ENCODE data around the gene ANAPC16.
"Not testable (repeated sequence)": the region's sequence is repeated elsewhere in the genome, so short reads cannot be mapped to it uniquely, and the experiment has no call there.

ANAPC16 gene

DNA sequence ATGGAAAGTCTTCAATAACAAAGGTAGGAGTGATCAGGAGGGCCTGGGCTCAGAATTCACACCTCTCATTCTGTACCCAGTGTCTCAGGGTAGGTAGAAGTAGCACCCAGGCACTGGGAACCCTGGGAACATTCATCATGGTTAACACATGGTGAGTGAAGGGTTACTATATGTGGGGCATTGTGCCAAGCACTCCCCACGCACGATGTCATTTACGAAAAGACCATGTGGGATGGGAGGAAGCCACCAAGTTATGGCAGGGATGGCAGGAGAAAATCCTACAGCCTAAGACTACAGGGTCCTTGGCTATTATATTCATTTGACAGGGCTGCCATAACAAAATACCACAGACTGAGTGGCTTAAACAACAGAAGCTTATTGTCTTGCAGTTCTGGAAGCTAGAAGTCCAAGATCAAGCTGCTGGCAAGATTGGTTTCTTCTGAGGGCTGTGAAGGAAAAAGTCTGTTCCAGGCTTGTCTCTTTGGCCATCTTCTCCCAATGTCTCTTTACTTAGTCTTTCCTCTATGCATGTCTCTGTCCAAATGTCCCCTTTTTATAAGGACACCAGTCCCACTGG, 30.2 kb downstream of the ANAPC16 start:
- DNase-seq, result no peak

DNA sequence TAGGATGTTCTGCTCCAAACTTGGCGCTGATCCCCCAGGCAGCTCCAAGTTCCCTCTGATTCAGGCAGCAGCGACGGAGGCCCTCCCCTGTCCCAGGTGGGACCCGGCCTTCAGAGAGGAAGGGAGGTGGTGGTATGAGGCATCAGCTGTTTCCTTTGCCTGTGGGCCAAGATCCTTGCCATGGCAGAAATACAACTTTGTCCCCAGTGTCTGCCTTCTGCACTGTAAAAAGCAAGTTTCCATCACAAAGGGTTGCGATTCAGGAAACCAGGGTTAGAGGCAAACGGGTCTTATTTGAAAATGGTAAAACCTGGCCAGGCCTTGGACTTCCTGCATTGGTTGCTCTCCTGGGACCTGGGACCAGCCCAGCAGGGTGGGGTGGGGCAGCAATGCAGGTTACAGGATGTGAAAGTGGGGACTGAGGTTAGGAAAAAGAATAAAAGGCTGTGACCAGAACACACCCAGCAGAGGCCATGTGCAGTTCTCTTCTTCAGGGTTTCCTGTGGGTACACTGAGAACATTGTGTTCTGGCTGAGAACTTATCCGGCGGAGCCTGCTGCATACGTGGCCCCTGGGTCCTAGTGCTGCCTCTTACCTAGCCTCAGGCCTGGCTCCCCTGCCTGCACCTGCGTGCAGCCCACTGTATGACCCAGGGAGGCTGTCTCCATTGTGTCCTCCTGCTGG, 32.8 kb downstream of the ANAPC16 start:
- DNase-seq, result peak in 13 of 14 donors; percentile 52 to 91 (median 74)

DNA sequence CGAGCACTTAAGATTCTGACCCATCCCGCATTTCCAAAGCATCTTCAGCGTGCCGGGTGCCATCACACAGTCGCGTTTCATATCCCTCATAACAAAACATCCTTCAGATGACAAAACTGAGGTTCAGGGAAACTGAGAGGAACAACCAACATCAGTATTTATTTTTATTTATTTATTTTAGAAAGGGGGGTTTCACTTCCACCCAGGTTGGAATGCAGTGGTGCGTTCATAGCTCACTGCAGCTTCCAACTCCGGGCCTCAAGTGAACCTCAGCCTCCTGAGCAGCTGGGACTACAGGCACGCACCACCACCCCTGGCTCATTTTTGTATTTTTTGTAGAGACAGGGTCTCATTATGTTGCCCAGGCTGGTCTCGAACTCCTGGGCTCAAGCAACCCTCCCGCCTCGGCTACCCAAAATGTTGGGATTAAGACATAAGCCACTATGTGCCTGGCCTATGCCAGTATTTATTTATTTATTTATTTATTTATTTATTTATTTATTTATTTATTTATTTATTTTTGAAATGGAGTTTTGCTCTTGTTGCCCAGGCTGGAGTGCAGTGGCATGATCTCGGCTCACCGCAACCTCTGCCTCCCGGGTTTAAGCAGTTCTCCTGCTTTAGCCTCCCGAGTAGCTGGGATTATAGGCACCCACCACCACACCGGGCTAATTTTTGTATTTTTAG, 33.5 kb downstream of the ANAPC16 start:
- DNase-seq, result not testable (repeated sequence)

- DNase-seq, result no peak
These were observed 34.9 kb downstream of the ANAPC16 start for GRCh38 chr10:72250666-72251065.

DNA sequence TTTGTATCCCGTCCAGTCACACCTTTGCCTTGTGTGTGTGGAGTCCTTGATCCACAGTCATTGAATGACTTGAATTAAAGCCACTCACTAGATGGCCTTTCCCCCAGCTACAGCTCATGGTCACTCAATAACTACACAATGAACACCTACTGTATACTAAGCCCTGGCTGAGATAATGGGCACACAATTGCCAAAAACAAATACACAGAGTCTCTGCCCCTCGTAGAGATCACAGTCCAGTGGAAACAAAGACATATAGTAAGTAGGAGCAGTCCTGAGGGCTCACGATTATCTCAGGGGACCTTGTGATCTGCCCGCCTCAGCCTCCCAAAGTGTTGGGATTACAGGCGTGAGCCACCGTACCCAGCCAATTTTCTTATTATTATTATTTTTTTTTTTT, 35.8 kb downstream of the ANAPC16 start:
- no peak for DNase-seq

DNA sequence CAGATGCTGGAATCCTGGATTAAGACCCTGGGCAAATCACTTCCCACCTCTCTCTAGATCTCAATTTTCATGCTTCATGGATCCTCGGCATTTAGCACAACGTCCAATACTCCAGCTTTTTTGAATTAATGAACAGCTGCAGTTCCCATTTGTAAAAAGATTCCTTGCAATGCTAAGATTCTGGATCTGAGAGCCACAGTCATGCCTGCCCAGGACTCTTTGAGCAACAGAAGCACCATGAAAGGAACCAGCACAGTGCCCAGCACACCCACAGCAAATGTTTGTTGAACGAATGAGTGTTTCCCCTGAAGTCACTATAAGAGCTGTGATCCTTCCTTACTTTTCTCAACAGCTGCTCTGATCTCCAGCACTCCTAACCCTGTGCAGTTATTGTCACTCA, 37.2 kb downstream of the ANAPC16 start:
- no peak for DNase-seq

DNA sequence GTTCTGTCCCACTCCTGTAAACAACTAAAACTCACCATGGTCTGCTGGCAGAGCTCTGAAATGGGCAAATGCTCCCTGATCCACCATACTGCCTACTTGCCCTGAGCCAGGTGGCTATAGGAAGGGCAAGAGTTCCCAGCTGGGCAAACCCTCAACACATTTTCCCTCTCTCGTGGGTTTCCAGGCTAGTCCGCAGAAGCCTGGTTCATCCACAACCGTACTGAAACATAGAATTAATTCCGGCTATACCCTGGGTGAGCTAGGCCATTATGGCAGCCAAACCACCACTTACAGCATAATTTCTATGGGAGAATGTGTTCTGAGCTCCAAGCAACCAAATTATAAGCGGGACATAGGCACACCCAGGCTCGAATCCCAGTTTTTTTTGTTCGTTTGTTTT, 37.8 kb downstream of the ANAPC16 start:
- DNase-seq, result no peak

GRCh38 chr10:72254813-72255568, 39.2 kb downstream of the ANAPC16 start:
- peak; percentile 57 to 98 (median 90) for DNase-seq

DNA sequence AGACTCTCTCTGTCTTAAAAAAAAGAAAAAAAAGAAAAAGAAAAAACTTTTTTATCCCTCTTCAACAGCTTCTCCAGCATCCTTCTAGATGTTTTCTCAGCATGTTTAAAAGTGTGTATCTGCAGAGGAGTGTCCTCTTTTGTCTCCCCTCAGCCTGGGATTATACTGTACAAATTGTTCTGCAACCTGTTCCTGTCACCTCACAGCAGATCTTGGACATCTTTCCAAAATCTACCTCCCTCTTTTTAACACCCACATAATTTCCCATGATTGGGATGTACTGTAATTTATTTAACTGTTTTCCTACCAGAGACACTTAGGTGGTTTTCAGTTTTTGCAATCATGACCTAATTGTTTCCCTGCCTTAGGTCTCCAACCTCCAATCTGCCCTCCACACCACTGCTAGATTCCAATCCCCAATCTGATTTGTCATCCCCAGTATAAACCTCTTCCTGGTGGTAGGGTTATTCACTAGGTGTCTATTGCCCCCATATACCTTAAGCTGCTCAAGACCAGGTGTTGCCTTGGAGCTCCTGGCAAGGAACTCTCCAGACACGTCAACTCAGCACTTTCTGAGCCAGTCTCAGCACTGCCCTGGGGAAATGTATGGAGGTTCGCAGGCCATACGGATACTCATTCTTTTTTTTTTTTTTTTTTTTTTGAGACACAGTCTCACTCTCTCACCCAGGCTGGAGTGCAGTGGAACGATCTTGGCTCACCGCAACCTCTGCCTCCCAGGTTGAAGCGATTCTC, 40.3 kb downstream of the ANAPC16 start:
- DNase-seq, result peak in 1 of 14 donors; percentile 90

GRCh38 chr10:72257051-72257892, 41.5 kb downstream of the ANAPC16 start:
- no peak for DNase-seq

- no peak for DNase-seq
These were observed 42.8 kb downstream of the ANAPC16 start for GRCh38 chr10:72258617-72259016.

- DNase-seq, result peak in 1 of 14 donors; percentile 42
These were observed 43.9 kb downstream of the ANAPC16 start for GRCh38 chr10:72259491-72260238.

DNA sequence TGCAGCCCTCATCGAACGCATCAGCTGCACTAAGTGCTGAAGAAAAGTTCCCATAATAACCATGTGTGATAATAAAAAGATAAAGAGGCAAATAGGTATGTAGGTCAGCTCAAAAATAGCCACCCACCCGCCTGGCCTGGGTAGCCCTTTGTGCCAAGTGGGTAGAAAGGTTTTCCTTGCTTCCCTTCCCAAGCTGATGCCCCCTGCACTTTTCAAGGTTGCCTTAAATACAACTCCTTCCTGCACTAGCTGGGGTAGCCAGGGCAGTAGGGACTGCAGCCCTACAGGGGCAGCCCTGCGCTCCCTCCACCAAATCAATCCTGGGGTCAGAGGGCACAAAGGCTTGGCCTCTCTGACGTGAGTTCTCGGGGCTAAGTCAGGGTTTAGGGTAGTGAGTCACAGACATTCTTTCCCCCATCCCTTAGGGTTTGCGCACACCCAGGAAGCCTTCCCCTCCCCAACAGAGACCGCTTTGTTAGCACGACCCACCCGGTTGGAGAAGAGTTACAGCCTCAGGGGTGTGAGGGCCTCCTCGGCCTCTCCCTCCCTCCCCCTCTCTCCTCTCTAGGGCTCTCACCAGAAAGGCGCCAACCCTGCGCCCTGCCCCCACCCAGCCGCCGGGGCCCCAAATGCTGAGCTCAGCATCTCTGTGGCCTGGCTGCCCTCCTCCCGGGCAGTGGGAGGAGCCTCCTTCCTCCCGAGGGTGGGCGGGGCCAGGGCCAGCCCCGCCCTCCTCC, 44.6 kb downstream of the ANAPC16 start:
- DNase-seq, result peak in 13 of 14 donors; percentile 63 to 92 (median 84)

DNA sequence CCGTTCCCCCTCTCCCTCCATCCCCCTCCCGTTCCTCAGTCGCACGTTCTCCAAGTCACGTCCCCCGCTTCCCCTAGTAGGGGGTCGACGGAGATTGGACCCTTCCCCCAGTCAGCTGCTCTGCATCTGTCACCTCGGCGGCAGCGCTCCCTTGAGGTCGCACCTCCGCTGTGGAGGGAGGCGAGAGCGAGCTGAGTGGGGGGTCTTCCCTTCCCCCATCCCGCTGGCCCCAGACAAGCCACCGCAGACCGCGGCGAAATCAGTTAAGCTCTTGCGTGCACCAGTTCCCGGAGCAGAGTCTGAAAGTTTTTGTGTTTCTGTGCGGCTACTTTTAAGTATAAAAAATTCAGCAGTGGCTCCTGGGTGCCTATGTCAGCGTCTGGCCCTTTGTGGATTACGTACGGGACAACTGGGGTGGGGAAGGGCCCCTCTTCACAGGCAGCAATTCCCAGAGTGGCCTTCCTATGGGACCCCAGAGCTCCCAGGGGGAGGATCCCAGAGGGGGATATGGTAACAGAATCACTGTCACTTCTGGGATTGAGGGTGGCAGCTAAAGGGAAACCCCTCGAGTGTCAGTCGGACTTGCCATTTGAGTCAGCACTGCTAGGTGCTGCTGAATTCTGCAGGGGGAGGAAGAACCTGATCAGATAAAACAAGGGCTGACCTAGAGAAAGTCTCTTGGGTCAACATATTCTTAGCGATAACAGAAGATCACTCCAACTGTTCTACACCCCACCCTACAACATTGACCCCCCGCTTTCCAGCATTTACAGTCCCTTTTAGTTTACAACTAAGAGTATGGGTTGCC, 45.4 kb downstream of the ANAPC16 start:
- DNase-seq, result peak in 3 of 14 donors; percentile 65 to 73 (median 70)

- DNase-seq, result no peak
These were observed 46.1 kb downstream of the ANAPC16 start for GRCh38 chr10:72261784-72262404.

- no peak for DNase-seq
These were observed 47.9 kb downstream of the ANAPC16 start for GRCh38 chr10:72263613-72264241.

DNA sequence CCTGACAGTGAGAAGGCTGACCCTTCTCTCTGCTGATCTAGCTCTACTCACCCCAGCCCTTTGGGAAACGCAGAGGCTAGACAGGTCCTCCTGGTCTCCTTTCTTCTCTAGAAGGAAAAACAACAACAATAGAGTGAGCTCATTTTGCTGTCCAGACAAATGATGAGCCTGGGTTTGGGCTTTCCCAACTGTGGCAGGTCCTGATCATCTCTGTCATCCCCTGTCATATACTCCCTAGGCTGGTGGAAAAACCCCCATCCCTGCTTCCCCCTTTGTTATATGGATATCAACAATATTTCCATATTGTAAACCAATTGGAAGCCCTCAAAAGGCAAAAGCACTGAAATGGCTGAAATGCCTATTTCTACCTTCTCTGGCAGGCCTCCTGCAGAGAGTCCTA, 48.7 kb downstream of the ANAPC16 start:
- DNase-seq, result no peak

DNA sequence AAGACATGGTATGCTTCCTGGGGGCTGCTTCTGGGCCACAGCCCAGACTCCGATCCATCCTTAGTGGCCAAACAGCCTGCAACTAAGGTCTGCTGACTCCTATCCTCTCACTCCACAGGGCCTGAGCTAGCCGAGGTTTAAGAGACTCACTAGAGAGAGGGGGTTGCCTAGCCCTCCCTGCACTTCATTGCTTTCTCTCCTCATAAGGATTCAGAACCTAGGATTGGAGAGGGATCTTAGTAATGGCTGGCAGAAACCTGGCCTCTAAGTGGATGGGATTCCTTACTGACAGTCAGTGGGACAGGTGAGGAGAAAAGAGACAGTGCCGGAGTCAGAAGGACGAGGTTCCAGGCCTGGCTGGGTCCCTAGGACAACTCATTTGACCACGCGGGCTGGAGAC, 49.7 kb downstream of the ANAPC16 start:
- DNase-seq, result no peak

Data from C1 segment of cervical spinal cord (tissue), 14 donors.